GM12873 (cell line): ENCODE data around the gene FAM120A.

Experiments used
- CTCF ChIP-seq: IDR thresholded peaks from 2 replicates; pipeline ENCODE4 v1.5.1; 2012; ENCODE audit warnings: low read depth, mild to moderate bottlenecking, moderate library complexity, low read length, control low read depth; ENCODE audit not compliant: insufficient read depth; ENCODE audit errors: missing control alignments

The FAM120A gene

GRCh38 chr9:93501406-93501805 lies 49.9 kb downstream of the FAM120A start:
- TF ChIP-seq CTCF, result no peak

- no peak for TF ChIP-seq CTCF
Measured at GRCh38 chr9:93503381-93503780, 51.9 kb downstream of the FAM120A start.

GRCh38 chr9:93505541-93506132 lies 54.2 kb downstream of the FAM120A start:
- TF ChIP-seq CTCF, result no peak

- TF ChIP-seq CTCF, result no peak
Measured at GRCh38 chr9:93507768-93508167, 56.3 kb downstream of the FAM120A start.

GRCh38 chr9:93508207-93508606 lies 56.7 kb downstream of the FAM120A start:
- TF ChIP-seq CTCF, result no peak

- no peak for TF ChIP-seq CTCF
Measured at GRCh38 chr9:93509084-93509483, 57.6 kb downstream of the FAM120A start.

GRCh38 chr9:93510041-93510440 lies 58.6 kb downstream of the FAM120A start:
- no peak for TF ChIP-seq CTCF
